Smooth muscle cell of the coronary artery (primary cell): ENCODE data around the gene HOXB6. TPM values are rescaled to one million over a fixed set of nuclear protein-coding genes. Genes with fewer than 3 reads are reported as not detected.

Source experiments
- total RNA-seq: library from RNA; depleted of rRNA; stranded (reverse); fragments of >200 nt; gene quantifications from 2 replicates; pipeline ENCODE4 v1.2.3, GENCODE V29; 2014; ENCODE audit warnings: low replicate concordance

Gene HOXB6
- total RNA-seq = 0.08 and 0.12 TPM in 2 replicates

DNA sequence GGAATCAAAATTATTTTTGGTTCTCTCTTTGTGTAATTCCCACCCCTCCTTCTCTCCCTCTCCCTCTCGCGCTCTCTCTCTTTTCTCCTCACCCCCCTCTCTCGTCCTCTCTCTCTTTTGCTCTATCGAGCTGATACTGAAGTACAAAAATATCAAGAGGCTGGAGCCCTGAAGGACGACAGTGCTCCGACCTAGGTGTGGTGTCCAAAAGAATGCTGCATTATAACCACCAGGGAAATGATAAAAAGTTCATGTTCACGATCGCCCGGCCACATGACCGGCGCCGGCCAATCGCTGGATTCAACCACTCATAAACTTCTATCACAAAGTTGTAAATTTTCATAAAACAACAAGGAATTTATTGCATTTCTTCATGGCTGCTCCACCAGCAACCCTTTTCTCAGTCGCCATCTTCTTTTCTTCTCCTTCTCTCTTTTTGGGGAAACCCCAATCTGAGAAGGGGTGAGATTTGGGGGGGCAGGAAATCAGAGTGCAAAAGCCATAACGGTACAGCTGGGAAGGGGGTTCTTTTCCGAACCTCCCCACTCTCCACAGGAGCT, at the start of gene HOXB6:
Gene HOXB6, minus strand, starts transcription at position 217 of the 560 bp plus-strand sequence. CDS start 6,836 bp downstream, outside the sequence.

DNA sequence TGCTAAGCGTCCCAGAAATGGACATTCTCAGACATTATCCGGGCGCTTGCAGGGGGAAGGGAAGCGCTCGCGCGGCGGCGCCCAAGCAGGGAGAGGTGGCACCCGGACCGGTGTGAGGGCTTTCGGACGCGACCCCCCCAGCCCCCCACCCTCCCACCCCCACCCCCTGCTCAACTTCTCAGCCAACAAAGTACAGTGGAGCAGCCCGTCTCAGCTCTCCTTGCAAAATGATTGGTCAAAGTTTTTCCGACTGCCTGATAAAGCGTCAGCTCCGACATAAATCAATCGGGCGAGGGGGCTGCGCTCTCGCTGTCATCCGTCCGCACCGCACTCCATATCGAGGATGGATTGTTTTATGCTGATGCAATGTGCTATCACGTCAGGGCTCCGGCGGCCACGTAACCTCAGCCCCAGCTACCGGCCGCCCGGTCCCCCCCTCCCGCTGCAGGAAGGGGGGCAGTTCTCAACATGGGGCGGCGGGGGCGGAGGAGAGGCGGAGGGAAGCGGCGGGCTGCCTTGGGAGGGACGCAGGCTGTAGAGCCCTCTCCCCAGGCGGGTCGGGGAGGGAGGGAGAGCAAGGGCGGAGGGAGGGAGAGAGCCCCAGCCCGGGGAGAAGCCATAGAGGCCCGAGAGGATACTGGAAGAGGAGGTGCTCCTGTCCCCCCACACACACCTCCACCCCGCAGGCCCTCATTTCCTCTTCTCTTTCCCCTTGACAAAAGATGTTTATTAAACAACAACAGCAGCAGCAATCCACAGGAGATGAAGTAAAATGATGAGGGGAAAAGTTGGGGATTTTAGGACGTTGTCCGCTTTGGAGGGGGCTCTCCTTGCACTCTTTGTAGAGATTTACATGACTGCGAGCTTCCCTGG, 21.7 kb upstream of the HOXB6 start, which contains the start of gene HOXB9:
Gene HOXB9, minus strand, starts transcription at position 114 of the 873 bp plus-strand sequence. Its CDS starts 89 bp downstream, at position 25.

DNA sequence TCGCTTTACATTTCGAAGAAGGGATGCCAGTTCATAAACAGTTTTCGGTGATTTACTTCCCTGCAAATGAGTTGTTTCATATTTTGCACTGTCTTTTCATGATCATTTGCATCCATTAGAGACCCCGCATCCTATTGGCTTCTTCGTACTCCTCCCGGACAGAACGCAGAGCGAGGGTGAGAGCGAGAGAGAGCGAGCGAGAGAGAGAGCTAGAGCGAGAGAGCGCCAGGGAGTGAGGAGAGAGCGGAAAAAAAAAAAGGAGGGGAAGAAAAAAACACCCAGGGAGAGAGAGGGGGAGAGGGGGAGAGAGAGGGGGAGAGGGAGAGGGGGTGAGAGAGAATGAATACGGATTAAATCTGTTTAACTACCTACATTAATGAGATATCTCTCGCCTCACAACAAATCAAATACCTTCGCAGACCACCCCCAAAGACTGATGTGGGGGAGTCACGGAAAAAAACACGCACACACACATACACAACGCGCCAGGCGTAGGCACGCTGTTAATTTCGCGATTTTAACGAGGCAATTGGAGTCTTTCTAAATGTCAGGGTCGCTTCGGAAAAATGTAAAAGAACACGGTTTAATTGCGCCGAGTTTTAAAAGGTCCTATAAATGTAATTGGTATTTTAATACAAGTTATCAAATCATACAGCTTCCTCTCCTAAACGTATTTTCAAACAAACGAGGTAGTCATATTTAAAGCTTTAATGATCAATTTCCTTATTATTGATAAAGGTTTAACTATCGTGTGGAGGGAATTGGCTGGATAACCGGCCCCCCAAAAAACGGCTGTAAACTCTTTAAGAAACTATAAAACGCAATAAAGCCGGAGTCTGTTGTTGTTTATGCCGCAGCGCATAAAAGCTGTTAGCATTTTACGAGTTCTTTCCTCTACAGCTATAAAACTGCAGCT, 10.5 kb upstream of the HOXB6 start, which contains the start of gene HOXB8:
Gene HOXB8, minus strand, starts transcription at position 246 of the 916 bp plus-strand sequence. CDS start 588 bp downstream, outside the sequence.

DNA sequence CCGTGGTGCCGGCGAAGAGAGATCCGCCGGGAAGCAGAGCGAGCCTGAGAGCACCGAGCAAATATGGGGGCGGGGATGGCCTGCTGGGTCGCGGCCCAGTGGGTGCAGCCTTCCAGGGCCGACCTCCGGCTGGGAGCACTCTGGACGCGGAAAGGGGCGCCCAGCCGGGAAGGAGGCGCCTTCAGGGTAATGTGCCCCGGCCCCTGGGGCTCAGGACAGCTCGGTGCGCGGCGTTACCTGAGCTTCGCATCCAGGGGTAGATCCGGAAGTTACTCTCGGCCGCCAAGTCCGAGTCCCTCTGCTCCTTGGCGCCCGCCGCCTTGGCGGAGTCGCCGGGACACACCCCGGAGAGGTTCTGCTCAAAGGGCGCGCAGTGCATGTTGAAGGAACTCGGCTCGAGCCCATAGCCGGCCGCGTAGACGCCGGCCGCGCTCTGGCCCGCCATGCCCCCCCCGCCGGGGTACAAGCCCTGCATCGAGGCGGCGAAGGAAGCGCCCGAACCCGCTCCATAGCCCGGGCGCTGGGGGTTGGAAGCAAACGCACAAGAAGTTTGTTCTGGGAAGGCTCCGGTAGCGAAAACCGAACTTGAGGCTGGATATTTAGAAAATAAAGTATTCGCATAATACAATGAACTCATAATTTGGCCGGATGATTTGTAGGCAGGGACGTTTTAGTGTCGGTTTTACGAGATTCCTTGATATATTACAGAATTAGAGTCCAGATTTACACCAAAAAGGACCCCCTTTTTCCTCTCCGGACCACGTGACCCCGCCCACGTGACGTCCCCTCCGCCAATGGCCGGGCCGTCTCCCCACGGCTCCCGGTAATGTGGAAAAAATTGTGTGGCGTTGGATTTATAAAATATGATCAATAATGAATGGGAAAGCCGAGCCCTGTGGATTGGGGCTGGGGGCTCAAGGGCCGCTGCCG, 5.8 kb upstream of the HOXB6 start, which contains the start of gene HOXB7:
Gene HOXB7, minus strand, starts transcription at position 736 of the 930 bp plus-strand sequence. Its CDS starts 99 bp downstream, at position 637.

DNA sequence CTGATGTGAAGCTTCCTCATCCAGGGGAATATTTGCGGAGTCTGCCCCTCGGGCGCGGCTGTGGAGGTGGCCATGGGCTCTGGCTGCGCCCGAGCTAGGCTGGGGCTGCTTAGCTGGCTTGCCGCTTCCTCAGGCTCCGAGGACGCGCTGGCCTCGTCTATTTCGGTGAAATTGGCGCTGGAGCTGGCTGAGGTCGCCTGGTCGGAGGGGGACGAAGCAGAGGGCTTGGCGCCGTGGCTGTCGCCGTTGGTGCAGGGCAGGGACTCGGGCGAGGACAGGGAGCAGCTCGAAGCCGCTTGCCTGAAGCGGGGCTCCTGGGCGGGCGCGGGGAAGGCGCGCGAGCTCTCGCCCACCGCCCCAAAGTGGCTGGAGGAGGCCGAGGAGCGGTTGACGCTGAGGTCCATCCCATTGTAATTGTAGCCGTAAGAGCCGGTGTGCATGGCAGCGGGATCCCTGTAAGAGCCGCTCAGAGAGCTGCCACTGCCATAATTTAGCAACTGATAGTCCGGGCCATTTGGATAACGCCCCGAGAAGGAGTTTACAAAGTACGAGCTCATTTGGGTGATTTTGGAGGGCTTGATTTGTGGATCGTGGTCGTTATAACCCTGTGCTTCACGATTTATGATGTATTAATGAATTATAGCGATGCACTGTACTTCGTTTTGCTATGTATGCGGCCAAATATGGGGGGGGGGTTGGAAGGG, 11.5 kb downstream of the HOXB6 start, which contains the start of gene HOXB5:
Gene HOXB5, minus strand, starts transcription at position 654 of the 704 bp plus-strand sequence. Its CDS starts 97 bp downstream, at position 557.

DNA sequence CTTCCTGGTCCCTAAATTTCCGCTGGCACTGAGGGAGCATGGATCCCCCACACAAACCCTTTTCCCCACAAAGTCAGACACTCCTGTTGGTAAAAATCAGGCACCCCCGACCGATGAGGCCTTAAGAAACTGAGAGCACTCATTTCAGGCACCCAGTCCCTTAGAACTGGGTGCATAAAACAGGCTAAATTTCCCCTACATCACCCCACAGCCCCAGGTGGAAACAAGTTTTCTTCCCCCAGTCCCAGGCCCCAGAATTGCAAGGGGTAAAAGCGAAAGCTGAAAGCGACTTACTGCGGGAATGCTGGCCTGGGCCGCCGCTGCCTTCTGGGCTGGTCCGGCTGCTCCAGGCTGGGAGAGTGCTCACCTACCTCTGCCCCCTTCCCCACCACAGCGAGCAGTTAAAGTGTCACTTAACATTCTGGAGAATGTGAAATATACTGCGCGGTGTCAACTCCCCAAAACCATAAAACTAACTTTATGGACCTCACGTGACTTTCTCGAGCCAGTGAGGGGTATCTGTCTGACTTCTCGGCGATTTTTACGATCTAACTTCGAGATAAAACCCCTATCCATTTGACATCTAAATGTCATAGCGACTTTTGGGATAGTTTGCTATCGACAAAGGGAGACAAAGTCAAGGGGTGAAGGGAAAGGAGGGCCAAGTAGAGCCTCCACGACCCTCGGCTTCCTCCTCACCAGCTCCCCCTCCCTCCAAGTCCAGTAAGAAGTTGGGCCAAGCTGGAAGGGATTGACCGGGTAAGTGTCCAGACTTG, 14.8 kb downstream of the HOXB6 start, which contains the start of gene HOXB3:
Gene HOXB3, minus strand, starts transcription at position 411 of the 776 bp plus-strand sequence. CDS start 37,767 bp downstream, outside the sequence.

DNA sequence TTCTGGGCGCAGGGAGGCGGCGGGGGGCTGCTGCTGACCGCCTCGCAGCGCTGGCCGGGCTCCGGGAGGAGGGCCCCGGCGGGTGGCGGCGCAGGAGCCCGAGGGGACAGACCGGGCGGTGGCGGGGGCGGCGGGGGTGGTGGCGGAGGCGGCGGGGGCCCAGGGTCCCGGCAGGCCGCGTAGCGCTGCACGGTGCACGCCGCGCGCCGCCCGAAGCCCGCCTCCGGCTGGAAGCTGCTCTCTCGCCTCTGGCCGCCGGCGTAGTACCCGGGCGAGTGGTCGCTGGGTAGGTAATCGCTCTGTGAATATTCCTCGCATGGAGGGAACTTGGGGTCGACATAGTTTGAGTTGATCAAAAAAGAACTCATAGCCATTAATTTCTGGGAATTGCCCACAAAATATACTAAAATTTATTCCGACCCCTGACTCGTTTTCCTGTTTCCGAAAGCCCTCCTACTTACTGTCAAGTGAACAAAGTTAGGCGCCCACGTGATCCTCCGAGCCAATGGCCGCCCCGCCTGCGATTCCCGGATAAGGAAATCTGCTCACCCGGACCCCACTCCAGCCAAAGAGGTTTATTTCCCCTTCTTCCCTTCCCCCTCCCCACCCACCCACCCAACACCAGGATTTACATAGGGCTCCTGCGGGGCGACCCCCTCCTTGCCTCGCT, 26.7 kb downstream of the HOXB6 start, which contains the start of gene HOXB4:
Gene HOXB4, minus strand, starts transcription at position 405 of the 670 bp plus-strand sequence. Its CDS starts 31 bp downstream, at position 374.

Other genes starting within 250 kb of the HOXB6 start
- not detected in 2 replicates for gene SKAP1, start 174.8 kb downstream of the HOXB6 start, total RNA-seq
- not detected in 2 replicates for gene HOXB1, start 74.0 kb downstream of the HOXB6 start, total RNA-seq
- gene HOXB2, start 59.9 kb downstream of the HOXB6 start, total RNA-seq = 0.47 and 3.8 TPM in 2 replicates
- gene HOXB4, start 26.6 kb downstream of the HOXB6 start, total RNA-seq = 0.35 and 0.90 TPM in 2 replicates
- 0.59 and 2.6 TPM in 2 replicates for gene HOXB3, start 14.7 kb downstream of the HOXB6 start, total RNA-seq
- not detected in 2 replicates for gene HOXB5, start 11.2 kb downstream of the HOXB6 start, total RNA-seq
- gene HOXB7, start 6.0 kb upstream of the HOXB6 start, total RNA-seq = 0.30 TPM in 1 of 2 replicates, not detected in the other
- gene HOXB8, start 10.3 kb upstream of the HOXB6 start, total RNA-seq = not detected in 2 replicates
- not detected in 2 replicates for gene HOXB9, start 21.4 kb upstream of the HOXB6 start, total RNA-seq
- not detected in 2 replicates for gene PRAC1, start 117.5 kb upstream of the HOXB6 start, total RNA-seq
- not detected in 2 replicates for gene PRAC2, start 118.2 kb upstream of the HOXB6 start, total RNA-seq
- not detected in 2 replicates for gene HOXB13, start 123.8 kb upstream of the HOXB6 start, total RNA-seq
- not detected in 2 replicates for gene TTLL6, start 212.2 kb upstream of the HOXB6 start, total RNA-seq
- 29.3 and 66.0 TPM in 2 replicates for gene CALCOCO2, start 226.0 kb upstream of the HOXB6 start, total RNA-seq